Measurements from ENCODE around the gene PTAFR.

The PTAFR gene

GRCh38 chr1:28160782-28161266, 15.7 kb downstream of the PTAFR start (continued):
- TF ChIP-seq CREB5 (CRISPR knock-in tag; IDR thresholded peaks at IDR 0.05; ENCODE audit: low read depth) (no peak), ZFP3 (CRISPR knock-in tag; IDR thresholded peaks at IDR 0.05) (no peak)

- no peak for ATAC-seq
- TF ChIP-seq ZNF8 (CRISPR knock-in tag; IDR thresholded peaks at IDR 0.05) (no peak), RARB (CRISPR knock-in tag; IDR thresholded peaks at IDR 0.05) (no peak), OSR1 (CRISPR knock-in tag; IDR thresholded peaks at IDR 0.05) (no peak), GLIS3 (CRISPR knock-in tag; IDR thresholded peaks at IDR 0.05) (no peak), CSDC2 (CRISPR knock-in tag; IDR thresholded peaks at IDR 0.05) (no peak), ESRRG (CRISPR knock-in tag; IDR thresholded peaks at IDR 0.05) (no peak)
Observed at GRCh38 chr1:28159680-28160079, 16.8 kb downstream of the PTAFR start.

DNA sequence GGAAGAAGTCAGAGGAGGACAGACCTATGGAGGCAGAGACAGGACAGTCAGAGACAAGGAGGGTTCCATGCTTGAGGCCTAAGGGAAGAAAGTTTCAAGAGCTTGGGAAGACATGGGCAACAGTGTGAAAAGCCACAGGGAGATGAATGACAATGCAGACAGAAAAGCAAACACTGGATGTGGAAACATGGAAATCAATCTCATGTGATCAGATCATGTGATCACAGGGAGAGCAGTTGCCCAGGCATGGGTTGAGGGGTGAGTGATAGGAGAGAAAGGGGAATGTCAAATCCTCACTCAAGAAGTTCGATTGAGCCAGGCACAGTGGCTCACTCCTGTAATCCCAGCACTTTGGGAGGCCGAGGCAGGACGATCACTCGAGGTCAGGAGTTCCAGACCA, 17.2 kb downstream of the PTAFR start:
- ATAC-seq, result no peak
- TF ChIP-seq ZC3H10 (CRISPR knock-in tag; IDR thresholded peaks at IDR 0.05) (no peak), BACH2 (CRISPR knock-in tag; IDR thresholded peaks at IDR 0.05; ENCODE audit: borderline replicate concordance) (no peak), ZNF70 (CRISPR knock-in tag; IDR thresholded peaks at IDR 0.05) (no peak), ARNTL (CRISPR knock-in tag; IDR thresholded peaks at IDR 0.05; ENCODE audit: borderline replicate concordance, low read depth) (no peak), POU6F1 (CRISPR knock-in tag; IDR thresholded peaks at IDR 0.05; ENCODE audit: borderline replicate concordance, low read depth) (no peak), CREB5 (CRISPR knock-in tag; IDR thresholded peaks at IDR 0.05; ENCODE audit: low read depth) (no peak), TOX (CRISPR knock-in tag; IDR thresholded peaks at IDR 0.05; ENCODE audit: borderline replicate concordance) (no peak), ZFP3 (CRISPR knock-in tag; IDR thresholded peaks at IDR 0.05) (no peak), SNAI2 (CRISPR knock-in tag; IDR thresholded peaks at IDR 0.05) (no peak), ESRRG (CRISPR knock-in tag; IDR thresholded peaks at IDR 0.05) (no peak), ISL1 (CRISPR knock-in tag; IDR thresholded peaks at IDR 0.05) (no peak), ZFP30 (CRISPR knock-in tag; IDR thresholded peaks at IDR 0.05) (no peak), RARB (CRISPR knock-in tag; IDR thresholded peaks at IDR 0.05) (no peak), CSDC2 (CRISPR knock-in tag; IDR thresholded peaks at IDR 0.05) (no peak)
- TF ChIP-seq, protein P1, sequence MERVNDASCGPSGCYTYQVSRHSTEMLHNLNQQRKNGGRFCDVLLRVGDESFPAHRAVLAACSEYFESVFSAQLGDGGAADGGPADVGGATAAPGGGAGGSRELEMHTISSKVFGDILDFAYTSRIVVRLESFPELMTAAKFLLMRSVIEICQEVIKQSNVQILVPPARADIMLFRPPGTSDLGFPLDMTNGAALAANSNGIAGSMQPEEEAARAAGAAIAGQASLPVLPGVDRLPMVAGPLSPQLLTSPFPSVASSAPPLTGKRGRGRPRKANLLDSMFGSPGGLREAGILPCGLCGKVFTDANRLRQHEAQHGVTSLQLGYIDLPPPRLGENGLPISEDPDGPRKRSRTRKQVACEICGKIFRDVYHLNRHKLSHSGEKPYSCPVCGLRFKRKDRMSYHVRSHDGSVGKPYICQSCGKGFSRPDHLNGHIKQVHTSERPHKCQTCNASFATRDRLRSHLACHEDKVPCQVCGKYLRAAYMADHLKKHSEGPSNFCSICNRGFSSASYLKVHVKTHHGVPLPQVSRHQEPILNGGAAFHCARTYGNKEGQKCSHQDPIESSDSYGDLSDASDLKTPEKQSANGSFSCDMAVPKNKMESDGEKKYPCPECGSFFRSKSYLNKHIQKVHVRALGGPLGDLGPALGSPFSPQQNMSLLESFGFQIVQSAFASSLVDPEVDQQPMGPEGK (CRISPR knock-in tag; IDR thresholded peaks at IDR 0.05; ENCODE audit: borderline replicate concordance), result no peak
- TF ChIP-seq, protein P2, sequence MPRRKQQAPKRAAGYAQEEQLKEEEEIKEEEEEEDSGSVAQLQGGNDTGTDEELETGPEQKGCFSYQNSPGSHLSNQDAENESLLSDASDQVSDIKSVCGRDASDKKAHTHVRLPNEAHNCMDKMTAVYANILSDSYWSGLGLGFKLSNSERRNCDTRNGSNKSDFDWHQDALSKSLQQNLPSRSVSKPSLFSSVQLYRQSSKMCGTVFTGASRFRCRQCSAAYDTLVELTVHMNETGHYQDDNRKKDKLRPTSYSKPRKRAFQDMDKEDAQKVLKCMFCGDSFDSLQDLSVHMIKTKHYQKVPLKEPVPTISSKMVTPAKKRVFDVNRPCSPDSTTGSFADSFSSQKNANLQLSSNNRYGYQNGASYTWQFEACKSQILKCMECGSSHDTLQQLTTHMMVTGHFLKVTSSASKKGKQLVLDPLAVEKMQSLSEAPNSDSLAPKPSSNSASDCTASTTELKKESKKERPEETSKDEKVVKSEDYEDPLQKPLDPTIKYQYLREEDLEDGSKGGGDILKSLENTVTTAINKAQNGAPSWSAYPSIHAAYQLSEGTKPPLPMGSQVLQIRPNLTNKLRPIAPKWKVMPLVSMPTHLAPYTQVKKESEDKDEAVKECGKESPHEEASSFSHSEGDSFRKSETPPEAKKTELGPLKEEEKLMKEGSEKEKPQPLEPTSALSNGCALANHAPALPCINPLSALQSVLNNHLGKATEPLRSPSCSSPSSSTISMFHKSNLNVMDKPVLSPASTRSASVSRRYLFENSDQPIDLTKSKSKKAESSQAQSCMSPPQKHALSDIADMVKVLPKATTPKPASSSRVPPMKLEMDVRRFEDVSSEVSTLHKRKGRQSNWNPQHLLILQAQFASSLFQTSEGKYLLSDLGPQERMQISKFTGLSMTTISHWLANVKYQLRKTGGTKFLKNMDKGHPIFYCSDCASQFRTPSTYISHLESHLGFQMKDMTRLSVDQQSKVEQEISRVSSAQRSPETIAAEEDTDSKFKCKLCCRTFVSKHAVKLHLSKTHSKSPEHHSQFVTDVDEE (CRISPR knock-in tag; IDR thresholded peaks at IDR 0.05), result no peak

DNA sequence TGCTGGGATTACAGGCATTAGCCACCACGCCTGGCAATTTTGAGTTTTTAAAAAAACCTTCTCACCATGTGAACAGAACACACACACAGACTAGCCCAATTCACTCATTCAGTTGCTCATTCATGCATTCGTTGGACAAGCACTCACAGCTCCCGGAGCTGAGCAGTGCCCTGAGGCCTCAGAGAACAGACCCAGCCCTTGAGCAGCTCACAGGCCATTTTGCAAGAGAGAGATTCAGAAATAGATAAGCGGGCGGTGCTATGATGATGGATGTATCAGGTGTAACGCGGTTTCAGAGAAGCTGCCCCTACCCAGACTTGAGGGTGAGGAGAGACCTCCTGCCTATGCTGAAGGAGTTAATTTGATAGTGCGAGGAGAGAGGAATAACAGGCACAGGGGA, 18.6 kb downstream of the PTAFR start:
- ATAC-seq, result no peak
- no peak for TF ChIP-seq TOX (CRISPR knock-in tag; IDR thresholded peaks at IDR 0.05; ENCODE audit: borderline replicate concordance)
- TF ChIP-seq CSRNP3 (CRISPR knock-in tag; IDR thresholded peaks at IDR 0.05), result no peak
- no peak for TF ChIP-seq GLIS3 (CRISPR knock-in tag; IDR thresholded peaks at IDR 0.05)
- no peak for TF ChIP-seq SNAI2 (CRISPR knock-in tag; IDR thresholded peaks at IDR 0.05)
- no peak for TF ChIP-seq ESRRG (CRISPR knock-in tag; IDR thresholded peaks at IDR 0.05)
- TF ChIP-seq, protein P1 (CRISPR knock-in tag; IDR thresholded peaks at IDR 0.05; ENCODE audit: borderline replicate concordance), result no peak
- no peak for TF ChIP-seq ZNF8 (CRISPR knock-in tag; IDR thresholded peaks at IDR 0.05)
- TF ChIP-seq ZNF70 (CRISPR knock-in tag; IDR thresholded peaks at IDR 0.05), result no peak
- TF ChIP-seq ZNF565 (CRISPR knock-in tag; conservative IDR thresholded peaks at IDR 0.05; ENCODE audit: low read depth), result no peak
- TF ChIP-seq RARB (CRISPR knock-in tag; IDR thresholded peaks at IDR 0.05), result no peak
- no peak for TF ChIP-seq ZFP30 (CRISPR knock-in tag; IDR thresholded peaks at IDR 0.05)
- no peak for TF ChIP-seq TCF4 (CRISPR knock-in tag; IDR thresholded peaks at IDR 0.05; ENCODE audit: borderline replicate concordance)
- no peak for TF ChIP-seq BACH2 (CRISPR knock-in tag; IDR thresholded peaks at IDR 0.05; ENCODE audit: borderline replicate concordance)

Measured in SK-N-SH treated with all-trans-retinoic acid at 6 μM for 48 hours (cell line).